ENCODE results near the gene PPP1CB.
"Not testable (repeated sequence)": the region's sequence is repeated elsewhere in the genome, so short reads cannot be mapped to it uniquely, and the experiment has no call there.

The PPP1CB gene

DNA sequence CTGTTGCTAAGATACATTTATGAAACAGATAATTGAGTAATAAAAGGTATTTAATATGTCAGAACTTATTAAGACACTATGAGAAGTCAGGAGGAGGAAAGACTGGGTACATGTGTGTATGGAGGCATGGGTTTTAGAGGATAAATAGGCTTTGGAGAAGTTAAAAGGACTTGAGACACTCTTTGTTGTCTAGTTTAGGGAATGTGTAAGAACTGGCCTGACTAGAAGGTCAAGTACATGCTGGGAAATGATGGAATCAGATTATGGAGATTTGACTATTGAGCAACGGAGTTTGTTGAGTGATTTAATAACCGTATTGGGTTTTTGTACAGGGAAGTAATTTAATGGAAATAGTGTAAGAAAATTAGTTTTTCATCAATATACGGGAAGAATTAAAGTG lies 30.8 kb downstream of the PPP1CB start:
- no peak for DNase-seq
- H3K4me3 ChIP-seq (ENCODE audit: low read depth, low read length): no peak overlapping the region
- H3K27me3 ChIP-seq (ENCODE audit: insufficient read depth, low read depth, severe bottlenecking): no peaks in the 10 kb centered on the region
- no peak overlapping the region for H3K27ac ChIP-seq
- H3K36me3 ChIP-seq: peaks cover 89% of the 10 kb centered on the region
- TF ChIP-seq, protein P1, sequence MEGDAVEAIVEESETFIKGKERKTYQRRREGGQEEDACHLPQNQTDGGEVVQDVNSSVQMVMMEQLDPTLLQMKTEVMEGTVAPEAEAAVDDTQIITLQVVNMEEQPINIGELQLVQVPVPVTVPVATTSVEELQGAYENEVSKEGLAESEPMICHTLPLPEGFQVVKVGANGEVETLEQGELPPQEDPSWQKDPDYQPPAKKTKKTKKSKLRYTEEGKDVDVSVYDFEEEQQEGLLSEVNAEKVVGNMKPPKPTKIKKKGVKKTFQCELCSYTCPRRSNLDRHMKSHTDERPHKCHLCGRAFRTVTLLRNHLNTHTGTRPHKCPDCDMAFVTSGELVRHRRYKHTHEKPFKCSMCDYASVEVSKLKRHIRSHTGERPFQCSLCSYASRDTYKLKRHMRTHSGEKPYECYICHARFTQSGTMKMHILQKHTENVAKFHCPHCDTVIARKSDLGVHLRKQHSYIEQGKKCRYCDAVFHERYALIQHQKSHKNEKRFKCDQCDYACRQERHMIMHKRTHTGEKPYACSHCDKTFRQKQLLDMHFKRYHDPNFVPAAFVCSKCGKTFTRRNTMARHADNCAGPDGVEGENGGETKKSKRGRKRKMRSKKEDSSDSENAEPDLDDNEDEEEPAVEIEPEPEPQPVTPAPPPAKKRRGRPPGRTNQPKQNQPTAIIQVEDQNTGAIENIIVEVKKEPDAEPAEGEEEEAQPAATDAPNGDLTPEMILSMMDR (IDR thresholded peaks at IDR 0.05; ENCODE audit: low read depth, low read length): no peak
- H3K9me3 ChIP-seq (ENCODE audit: severe bottlenecking): no peaks in the 10 kb centered on the region

DNA sequence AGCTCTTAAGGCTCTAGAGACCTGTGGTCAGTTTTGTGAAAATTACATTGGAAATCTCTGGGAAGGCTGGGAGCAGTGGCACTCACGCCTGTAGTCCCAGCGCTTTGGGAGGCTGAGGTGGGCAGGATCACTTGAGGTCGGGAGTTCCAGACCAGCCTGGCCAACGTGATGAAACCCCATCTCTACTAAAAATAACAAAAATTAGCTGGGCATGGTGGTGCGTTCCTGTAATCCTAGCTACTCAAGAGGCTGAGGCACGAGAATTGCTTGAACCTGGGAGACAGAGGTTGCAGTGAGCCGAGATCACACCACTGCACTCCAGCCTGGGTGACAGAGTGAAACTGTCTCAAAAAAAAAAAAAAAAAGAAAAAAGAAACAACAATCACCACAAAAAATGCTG lies 32.9 kb downstream of the PPP1CB start:
- peaks cover 89% of the 10 kb centered on the region for H3K36me3 ChIP-seq
- DNase-seq; H3K9me3 ChIP-seq (ENCODE audit: severe bottlenecking); H3K27me3 ChIP-seq (ENCODE audit: insufficient read depth, low read depth, severe bottlenecking); H3K27ac ChIP-seq; H3K4me3 ChIP-seq (ENCODE audit: low read depth, low read length): not testable (repeated sequence)

DNA sequence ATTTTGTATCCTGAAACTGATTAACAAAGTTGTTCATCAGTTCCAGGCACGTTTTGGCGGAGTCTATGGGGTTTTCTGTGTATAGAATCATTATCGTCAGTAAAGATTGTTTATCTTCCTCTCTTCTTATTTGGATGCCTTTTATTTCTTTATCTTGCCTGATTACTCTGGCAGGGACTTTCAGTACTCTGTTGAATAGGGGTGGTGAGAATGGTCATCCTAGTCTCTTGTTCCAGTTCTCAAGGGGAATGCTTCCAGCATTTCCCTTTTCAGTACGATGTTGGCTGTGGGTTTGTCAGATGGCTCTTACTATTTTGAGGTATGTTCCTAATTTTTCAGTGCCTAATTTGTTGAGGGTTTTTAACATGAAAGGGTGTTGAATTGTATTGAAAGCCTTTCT lies 45.0 kb downstream of the PPP1CB start:
- no peak overlapping the region for H3K4me3 ChIP-seq (ENCODE audit: low read depth, low read length)
- H3K27me3 ChIP-seq (ENCODE audit: insufficient read depth, low read depth, severe bottlenecking): no peaks in the 10 kb centered on the region
- no peak overlapping the region for H3K27ac ChIP-seq
- DNase-seq: no peak
- TF ChIP-seq, protein P1 (IDR thresholded peaks at IDR 0.05; ENCODE audit: low read depth, low read length): no peak
- H3K36me3 ChIP-seq: peaks cover 94% of the 10 kb centered on the region
- H3K9me3 ChIP-seq (ENCODE audit: severe bottlenecking): no peaks in the 10 kb centered on the region

DNA sequence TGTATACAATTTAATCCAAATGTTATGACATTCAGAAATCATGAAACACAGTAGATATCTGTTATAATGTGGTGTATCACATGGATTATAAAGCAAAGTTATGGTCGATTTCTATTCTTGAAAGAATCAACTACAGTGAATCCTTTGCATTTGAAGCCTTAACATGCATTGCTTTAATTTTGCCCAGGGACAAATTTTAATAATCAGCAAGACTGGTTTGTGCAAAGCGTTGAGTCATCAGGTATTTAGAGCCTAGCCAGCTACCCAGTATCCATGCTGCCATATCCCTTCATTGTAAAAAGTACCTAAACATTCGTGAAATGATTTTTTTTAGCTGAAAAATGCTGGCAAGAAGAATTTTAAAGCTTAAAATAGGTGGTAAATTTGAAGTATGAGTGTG lies 50.1 kb downstream of the PPP1CB start:
- Histone ChIP-seq H3K36me3 (peaks cover 71% of the 10 kb centered on the region), H3K4me3 (ENCODE audit: low read depth, low read length) (no peak overlapping the region), H3K27ac (no peak overlapping the region), H3K27me3 (ENCODE audit: insufficient read depth, low read depth, severe bottlenecking) (no peaks in the 10 kb centered on the region), H3K9me3 (ENCODE audit: severe bottlenecking) (no peaks in the 10 kb centered on the region)
- TF ChIP-seq, protein P1 (IDR thresholded peaks at IDR 0.05; ENCODE audit: low read depth, low read length): no peak
- DNase-seq: no peak

DNA sequence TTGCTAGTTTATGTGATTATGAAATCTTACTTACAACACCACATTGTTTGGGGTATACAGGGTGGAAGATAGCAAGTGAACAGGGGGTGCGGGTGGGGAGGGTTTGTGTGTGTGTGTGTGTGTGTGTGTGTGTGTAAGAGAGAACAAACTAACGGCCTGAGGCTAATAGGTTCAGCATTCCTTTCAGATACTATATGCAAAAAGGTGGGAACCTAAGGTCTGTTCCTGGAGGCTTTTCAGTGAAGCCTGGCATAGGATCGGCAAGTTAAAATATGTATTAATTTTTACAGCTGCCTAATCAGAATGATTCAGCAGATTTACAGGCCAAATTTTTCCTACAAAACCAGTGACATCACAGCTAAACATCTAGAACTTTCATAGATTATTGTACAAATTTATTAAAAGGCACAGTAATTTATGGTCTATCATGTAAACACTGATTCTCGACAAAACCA lies 51.4 kb downstream of the PPP1CB start:
- no peak overlapping the region for H3K4me3 ChIP-seq (ENCODE audit: low read depth, low read length)
- H3K9me3 ChIP-seq (ENCODE audit: severe bottlenecking): no peaks in the 10 kb centered on the region
- no peaks in the 10 kb centered on the region for H3K27me3 ChIP-seq (ENCODE audit: insufficient read depth, low read depth, severe bottlenecking)
- TF ChIP-seq, protein P1 (IDR thresholded peaks at IDR 0.05; ENCODE audit: low read depth, low read length): no peak
- H3K36me3 ChIP-seq: peaks cover 58% of the 10 kb centered on the region
- DNase-seq: no peak
- no peak overlapping the region for H3K27ac ChIP-seq

DNA sequence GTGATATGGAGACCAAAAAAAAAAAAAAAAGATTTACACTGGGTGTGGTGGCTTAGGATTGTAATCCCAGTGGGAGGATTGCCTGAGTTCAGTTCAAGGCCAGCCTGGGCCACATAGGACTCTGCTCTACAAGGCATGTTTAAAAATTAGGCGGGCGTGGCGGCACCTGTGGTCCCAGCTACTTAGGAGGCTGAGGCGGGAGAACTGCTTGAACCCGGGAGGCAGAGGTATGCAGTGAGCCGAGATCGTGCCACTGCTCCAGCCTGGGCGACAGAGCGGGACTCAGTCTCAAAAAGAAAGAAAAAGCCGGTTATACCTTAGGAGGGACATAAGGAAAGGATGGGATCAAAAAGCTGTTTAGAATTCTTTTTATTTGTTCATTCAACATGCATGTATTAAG lies 58.3 kb downstream of the PPP1CB start:
- Histone ChIP-seq H3K9me3 (ENCODE audit: severe bottlenecking) (no peaks in the 10 kb centered on the region), H3K27ac (no peak overlapping the region), H3K36me3 (peaks cover 13% of the 10 kb centered on the region), H3K4me3 (ENCODE audit: low read depth, low read length) (no peak overlapping the region), H3K27me3 (ENCODE audit: insufficient read depth, low read depth, severe bottlenecking) (no peaks in the 10 kb centered on the region)
- no peak for DNase-seq
- TF ChIP-seq, protein P1 (IDR thresholded peaks at IDR 0.05; ENCODE audit: low read depth, low read length): no peak

All from WERI-Rb-1 (cell line).